ENCODE measurements around the gene WDR53. TPM values are rescaled to one million over a fixed set of nuclear protein-coding genes. Genes with fewer than 3 reads are reported as not detected.

The WDR53 gene
- total and polyA plus RNA-seq, 2 donors (not counting 3 experiments of a cell fraction or from before 2014, with no cell fraction given) = 5.2 to 13.0 TPM

- Histone ChIP-seq H3K27ac (ENCODE audit: insufficient read depth, low read depth, low read length) (no peak overlapping the region), H3K36me3 (ENCODE audit: control insufficient read depth in 2 of 2, extremely low read depth in 1 of 2, insufficient read depth in 2 of 2, low read length in 2 of 2) (peaks cover 0 to 5% of the 10 kb centered on the region in 2 experiments), H3K79me2 (ENCODE audit: control insufficient read depth, insufficient read depth, low read length) (peaks cover 4% of the 10 kb centered on the region), H4K20me1 (replicated peaks; ENCODE audit: control insufficient read depth, extremely low read depth, insufficient read depth, low read length) (no peaks in the 10 kb centered on the region), H3K9me1 (replicated peaks; ENCODE audit: control insufficient read depth, extremely low read depth, insufficient read depth, low read length) (no peaks in the 10 kb centered on the region), H3K9ac (replicated peaks; ENCODE audit: extremely low read depth, insufficient read depth, low read length) (no peak overlapping the region), H3K4me3 (replicated peaks in 1 of 3; ENCODE audit: insufficient read depth in 1 of 3, low read depth in 1 of 3, low read length in 3 of 3) (no peak overlapping the region), H2AFZ (ENCODE audit: low read depth, low read length) (no peak overlapping the region), H3K27me3 (ENCODE audit: control insufficient read depth in 2 of 2, insufficient read depth in 2 of 2, low read length in 2 of 2) (no peaks in the 10 kb centered on the region), H3K4me1 (ENCODE audit: control insufficient read depth, extremely low read depth, insufficient read depth, low read length) (peaks cover 14% of the 10 kb centered on the region), H3K4me2 (ENCODE audit: insufficient read depth, low read length) (no peak overlapping the region), H3K9me3 (replicated peaks; ENCODE audit: control insufficient read depth, insufficient read depth, low read length) (no peaks in the 10 kb centered on the region)
- BruUV-seq (replicated peaks) = no TSS peak
- dilution Hi-C loops (cut with MboI; ENCODE audit: extremely low pct_ligation_motif_present, low sequenced_read_pairs) = no loop called here
- POLR2A ChIA-PET = no interaction called here
- CTCF ChIA-PET = no interaction called here
- intact Hi-C loops (cut with micrococcal nuclease) = no loop called here
- TF ChIP-seq MYC (IDR thresholded peaks at IDR 0.05; ENCODE audit: low read depth, low read length) (no peak), POLR2AphosphoS5 (IDR thresholded peaks at IDR 0.05; ENCODE audit: insufficient read depth, low read depth, low read length) (no peak), MAX (IDR thresholded peaks at IDR 0.05; ENCODE audit: insufficient read depth, insufficient read length) (no peak), JUN (IDR thresholded peaks at IDR 0.05; ENCODE audit: borderline replicate concordance, insufficient read depth, insufficient read length, low read depth) (no peak), FOS (IDR thresholded peaks at IDR 0.05; ENCODE audit: borderline replicate concordance, insufficient read depth, low read length) (no peak), POLR2A (IDR thresholded peaks at IDR 0.05; ENCODE audit: low read depth, low read length) (no peak), GATA2 (IDR thresholded peaks at IDR 0.05; ENCODE audit: insufficient read depth, insufficient read length, low read depth, low read length) (no peak), CTCF (IDR thresholded peaks at IDR 0.05; ENCODE audit: extremely low read depth in 1 of 2, insufficient read depth in 1 of 2, low read depth in 1 of 2, low read length in 2 of 2) (no peak), EZH2 (IDR thresholded peaks at IDR 0.05; ENCODE audit: borderline replicate concordance, low read depth, low read length, severe bottlenecking) (no peak)
- FAIRE-seq = no peak
- DNase-seq (ENCODE audit: low read depth, low spot score) = no peak
Observed at GRCh38 chr3:196557236-196557635, 11.1 kb downstream of the WDR53 start.

All from endothelial cell of umbilical vein (primary cell).